Measurements from ENCODE around the gene DR1. TPM values are rescaled to one million over a fixed set of nuclear protein-coding genes. Genes with fewer than 3 reads are reported as not detected.
A peak's percentile ranks its signal among the peaks of the same experiment; 100 is the strongest.

DR1 gene
- total RNA-seq, 1 donor from 2014 or later = 78.3 TPM

GRCh38 chr1:93321720-93322119 is 24.0 kb upstream of the DR1 start:
- H2AFZ ChIP-seq (replicated peaks) = no peak overlapping the region
- no peak for DNase-seq (ENCODE audit: low spot score)
- H3K4me1 ChIP-seq = peaks cover 23% of the 10 kb centered on the region
- H3K4me1 Mint-ChIP-seq = no peaks in the 10 kb centered on the region
- H3K4me3 Mint-ChIP-seq = no peak overlapping the region
- TF ChIP-seq EZH2 (IDR thresholded peaks at IDR 0.05) (no peak), EZH2phosphoT487 (IDR thresholded peaks at IDR 0.05) (no peak), CTCF (IDR thresholded peaks at IDR 0.05) (no peak)
- H3K9me3 Mint-ChIP-seq = peaks cover 6% of the 10 kb centered on the region
- no peaks in the 10 kb centered on the region for H3K27me3 Mint-ChIP-seq (ENCODE audit: insufficient read depth, low read depth)
- no peaks in the 10 kb centered on the region for H3K9me3 ChIP-seq (ENCODE audit: low read depth)
- H3K36me3 Mint-ChIP-seq = peaks cover 5% of the 10 kb centered on the region
- no peak overlapping the region for H3K9ac ChIP-seq
- H3K27ac Mint-ChIP-seq = no peak overlapping the region
- H4K20me1 ChIP-seq (ENCODE audit: low read depth) = no peaks in the 10 kb centered on the region
- H3K36me3 ChIP-seq = no peaks in the 10 kb centered on the region
- H3K79me2 ChIP-seq (ENCODE audit: low read depth) = no peaks in the 10 kb centered on the region
- no peak overlapping the region for H3K27ac ChIP-seq
- H3K4me3 ChIP-seq = no peak overlapping the region
- no peak overlapping the region for H3K4me2 ChIP-seq
- H3K27me3 ChIP-seq = no peaks in the 10 kb centered on the region
- H3F3A ChIP-seq (ENCODE audit: low read depth) = peaks cover 6% of the 10 kb centered on the region

- DNase-seq (ENCODE audit: low spot score) = no peak
- H3K27ac ChIP-seq = no peak overlapping the region
- H4K20me1 ChIP-seq (ENCODE audit: low read depth) = no peaks in the 10 kb centered on the region
- Mint-ChIP-seq H3K4me1 (no peaks in the 10 kb centered on the region), H3K9me3 (peaks cover 6% of the 10 kb centered on the region), H3K27me3 (ENCODE audit: insufficient read depth, low read depth) (no peaks in the 10 kb centered on the region), H3K36me3 (peaks cover 5% of the 10 kb centered on the region), H3K27ac (no peak overlapping the region), H3K4me3 (no peak overlapping the region)
- TF ChIP-seq EZH2 (IDR thresholded peaks at IDR 0.05) (no peak), CTCF (IDR thresholded peaks at IDR 0.05) (no peak), EZH2phosphoT487 (IDR thresholded peaks at IDR 0.05) (no peak)
- H3K9me3 ChIP-seq (ENCODE audit: low read depth) = no peaks in the 10 kb centered on the region
- H3K4me3 ChIP-seq = no peak overlapping the region
- no peak overlapping the region for H3K4me2 ChIP-seq
- H2AFZ ChIP-seq (replicated peaks) = no peak overlapping the region
- H3K36me3 ChIP-seq = no peaks in the 10 kb centered on the region
- no peaks in the 10 kb centered on the region for H3K27me3 ChIP-seq
- peaks cover 23% of the 10 kb centered on the region for H3K4me1 ChIP-seq
- no peaks in the 10 kb centered on the region for H3K79me2 ChIP-seq (ENCODE audit: low read depth)
- H3F3A ChIP-seq (ENCODE audit: low read depth) = peaks cover 6% of the 10 kb centered on the region
- no peak overlapping the region for H3K9ac ChIP-seq
These were observed 23.4 kb upstream of the DR1 start for GRCh38 chr1:93322349-93322748.

- no peaks in the 10 kb centered on the region for H4K20me1 ChIP-seq (ENCODE audit: low read depth)
- Mint-ChIP-seq H3K4me3 (no peak overlapping the region), H3K9me3 (peaks cover 6% of the 10 kb centered on the region), H3K4me1 (no peaks in the 10 kb centered on the region), H3K27me3 (ENCODE audit: insufficient read depth, low read depth) (no peaks in the 10 kb centered on the region), H3K27ac (no peak overlapping the region), H3K36me3 (peaks cover 3% of the 10 kb centered on the region)
- peaks cover 23% of the 10 kb centered on the region for H3K4me1 ChIP-seq
- no peaks in the 10 kb centered on the region for H3K79me2 ChIP-seq (ENCODE audit: low read depth)
- H3K27ac ChIP-seq = no peak overlapping the region
- no peaks in the 10 kb centered on the region for H3K36me3 ChIP-seq
- H3F3A ChIP-seq (ENCODE audit: low read depth) = peaks cover 6% of the 10 kb centered on the region
- H3K4me2 ChIP-seq = peak overlapping the region; percentile 2
- no peaks in the 10 kb centered on the region for H3K27me3 ChIP-seq
- DNase-seq (ENCODE audit: low spot score) = peak; percentile 7
- H3K4me3 ChIP-seq = no peak overlapping the region
- H2AFZ ChIP-seq (replicated peaks) = no peak overlapping the region
- H3K9ac ChIP-seq = no peak overlapping the region
- no peaks in the 10 kb centered on the region for H3K9me3 ChIP-seq (ENCODE audit: low read depth)
- TF ChIP-seq CTCF (IDR thresholded peaks at IDR 0.05) = no peak
- TF ChIP-seq EZH2 (IDR thresholded peaks at IDR 0.05) = no peak
- no peak for TF ChIP-seq EZH2phosphoT487 (IDR thresholded peaks at IDR 0.05)
These were observed 22.4 kb upstream of the DR1 start for GRCh38 chr1:93323185-93323820.
